ENCODE measurements around the gene RGCC.

DNA sequence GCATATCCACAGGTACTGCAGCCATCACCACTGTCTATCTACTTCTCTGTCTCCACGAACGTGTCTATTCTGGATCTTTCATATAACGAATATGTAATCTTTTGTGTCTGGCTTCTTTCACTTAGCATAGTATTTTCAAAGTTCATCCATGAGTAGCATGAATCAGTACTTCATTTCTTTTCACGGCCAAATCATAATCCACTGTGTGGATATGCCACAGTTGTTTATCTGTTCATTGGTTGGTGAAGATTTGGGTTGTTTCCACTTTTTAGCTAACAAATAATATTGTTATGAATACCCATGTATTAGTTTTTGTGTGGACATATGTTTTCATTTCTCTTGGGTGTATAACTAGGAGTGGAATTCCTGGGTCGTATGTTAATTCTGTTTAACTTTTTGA lies 14.4 kb downstream of the RGCC start:
- no peak for TF ChIP-seq EZH2 (optimal IDR thresholded peaks at IDR 0.05; ENCODE audit: low read depth, low read length)
- no peak for TF ChIP-seq CTCF (IDR thresholded peaks at IDR 0.05; ENCODE audit: low read length)
- no peak for TF ChIP-seq EZH2phosphoT487 (IDR thresholded peaks at IDR 0.05; ENCODE audit: low read length)

Data from MM.1S (cell line).